Measurements from ENCODE around the gene SLC22A17. TPM values are rescaled to one million over a fixed set of nuclear protein-coding genes. Genes with fewer than 3 reads are reported as not detected.

SLC22A17 gene
- total and polyA plus RNA-seq, 2 of the 4 experiments (the other 2 are of a cell fraction): 6.6 to 36.0 TPM

DNA sequence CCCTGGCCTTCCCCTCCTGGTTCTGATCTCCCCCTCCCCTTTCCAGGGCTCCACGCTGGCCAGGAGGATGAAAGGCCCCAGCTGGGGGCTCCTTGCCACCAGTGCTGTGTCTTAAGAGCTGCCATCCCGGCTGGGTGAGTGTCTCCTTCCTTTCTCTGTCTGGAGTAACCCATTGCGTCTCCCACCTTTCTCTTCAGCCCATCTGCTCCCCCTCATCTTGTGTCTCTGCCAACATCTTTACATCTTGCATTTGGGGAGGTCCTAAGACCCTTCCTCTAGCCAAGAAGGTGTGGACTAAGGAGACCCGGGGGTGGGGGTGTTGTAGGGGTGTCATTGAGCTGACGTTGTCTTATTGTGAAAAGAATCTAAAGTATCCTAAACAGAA is 45.5 kb downstream of the SLC22A17 start:
- dilution Hi-C loops (cut with HindIII; ENCODE audit: low sequenced_read_pairs, unreplicated experiment) (no loop called here), intact Hi-C loops (cut with micrococcal nuclease) (loop anchor here (10.0 kb wide), 1 partner anchor 752 kb away; no protein-coding TSS in a partner anchor), in situ Hi-C loops (cut with MboI; ENCODE audit: low sequenced_read_pairs) (loop anchor here (10.0 to 25.0 kb wide), 4 partner anchors 192 to 1130 kb away; partner anchors contain the start of genes CBLN3, CEBPE, EMC9 and FITM1)
- H3K4me3 ChIP-seq (ENCODE audit: insufficient read depth, low read depth, low read length): peak overlapping the region; percentile 87
- peak overlapping the region; percentile 1; the same call in 1 of the 2 replicates for H2BK120ac ChIP-seq (ENCODE audit: low read depth, low read length)
- H4K20me1 ChIP-seq (ENCODE audit: insufficient read depth, low read length): peaks cover 35% of the 10 kb centered on the region
- H3K9me3 ChIP-seq (ENCODE audit: control insufficient read depth, insufficient read depth, low read length): no peaks in the 10 kb centered on the region
- peak overlapping the region; percentile 83 for H3K4ac ChIP-seq (ENCODE audit: low read depth, low read length)
- H2AK5ac ChIP-seq (ENCODE audit: low read depth, low read length): peak overlapping the region; percentile 62
- ChIA-PET POLR2A (ENCODE audit: unreplicated experiment) (interaction anchor here (0.5 to 1.2 kb wide), 5 partner anchors 14 to 818 kb away, joined by 3 to 9 read pairs (median 3); partner anchors contain the start of gene PABPN1), CTCF (interaction anchor here (1.2 kb wide), 1 partner anchor 187 kb away, joined by 4 read pairs; no protein-coding TSS in a partner anchor)
- H2AFZ ChIP-seq (replicated peaks; ENCODE audit: low read length, poor library complexity): peak overlapping the region; percentile 83
- no peak overlapping the region for H2BK20ac ChIP-seq (ENCODE audit: low read depth, low read length)
- H2AK9ac ChIP-seq (replicated peaks; ENCODE audit: low read depth, low read length, poor library complexity): peak overlapping the region; percentile 91
- DNase-seq: no peak
- peak overlapping the region; percentile 81 for H3K56ac ChIP-seq (ENCODE audit: extremely low read depth, insufficient read depth, low read length)
- H3K9me1 ChIP-seq (ENCODE audit: insufficient read depth, low read length): peaks cover 20% of the 10 kb centered on the region; the same call in 1 of the 2 replicates
- peak overlapping the region; percentile 90 to 97 for H4K8ac ChIP-seq (ENCODE audit: low read depth in 2 of 2, low read length in 2 of 2)
- no peak for ATAC-seq (ENCODE audit: low read depth)
- peak overlapping the region; percentile 92 for H3K9ac ChIP-seq (ENCODE audit: low read depth, low read length)
- H3K79me1 ChIP-seq (ENCODE audit: low read depth in 1 of 2, low read length in 2 of 2): peaks cover 20 to 57% of the 10 kb centered on the region in 2 experiments
- H2BK5ac ChIP-seq (ENCODE audit: low read depth, low read length, poor library complexity, severe bottlenecking): peak overlapping the region; percentile 86
- H3K23ac ChIP-seq (ENCODE audit: low read depth, low read length): peak overlapping the region; percentile 61; the same call in 1 of the 2 replicates
- H2BK15ac ChIP-seq (ENCODE audit: low read depth, low read length): no peak overlapping the region
- no CpG with 5 or more reads among the region's 5 CpGs for WGBS, 2 experiments (ENCODE audit: extremely low coverage in 2 of 2, insufficient read length in 1 of 2)
- H3K27ac ChIP-seq (ENCODE audit: insufficient read depth, low read length): peak overlapping the region; percentile 95
- no peak for TF ChIP-seq MAZ (IDR thresholded peaks at IDR 0.05; ENCODE audit: borderline replicate concordance, low read depth, low read length)
- no peak for TF ChIP-seq NFE2L2 (IDR thresholded peaks at IDR 0.05; ENCODE audit: low read depth, low read length)
- no peak for TF ChIP-seq MXI1 (IDR thresholded peaks at IDR 0.05; ENCODE audit: borderline replicate concordance, low read depth, low read length)
- no peak for TF ChIP-seq SMC3 (IDR thresholded peaks at IDR 0.05; ENCODE audit: low read depth, low read length)
- TF ChIP-seq CHD1 (IDR thresholded peaks at IDR 0.05; ENCODE audit: low read depth, low read length): no peak
- TF ChIP-seq, protein P1, sequence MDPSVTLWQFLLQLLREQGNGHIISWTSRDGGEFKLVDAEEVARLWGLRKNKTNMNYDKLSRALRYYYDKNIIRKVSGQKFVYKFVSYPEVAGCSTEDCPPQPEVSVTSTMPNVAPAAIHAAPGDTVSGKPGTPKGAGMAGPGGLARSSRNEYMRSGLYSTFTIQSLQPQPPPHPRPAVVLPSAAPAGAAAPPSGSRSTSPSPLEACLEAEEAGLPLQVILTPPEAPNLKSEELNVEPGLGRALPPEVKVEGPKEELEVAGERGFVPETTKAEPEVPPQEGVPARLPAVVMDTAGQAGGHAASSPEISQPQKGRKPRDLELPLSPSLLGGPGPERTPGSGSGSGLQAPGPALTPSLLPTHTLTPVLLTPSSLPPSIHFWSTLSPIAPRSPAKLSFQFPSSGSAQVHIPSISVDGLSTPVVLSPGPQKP (IDR thresholded peaks at IDR 0.05; ENCODE audit: borderline replicate concordance, low read depth, low read length): no peak
- TF ChIP-seq MAFK (IDR thresholded peaks at IDR 0.05; ENCODE audit: low read depth, low read length): no peak
- TF ChIP-seq POLR2A (IDR thresholded peaks at IDR 0.05; ENCODE audit: low read depth, low read length): no peak
- no peak for TF ChIP-seq FOS (IDR thresholded peaks at IDR 0.05; ENCODE audit: low read depth, low read length)
- TF ChIP-seq, protein P2, sequence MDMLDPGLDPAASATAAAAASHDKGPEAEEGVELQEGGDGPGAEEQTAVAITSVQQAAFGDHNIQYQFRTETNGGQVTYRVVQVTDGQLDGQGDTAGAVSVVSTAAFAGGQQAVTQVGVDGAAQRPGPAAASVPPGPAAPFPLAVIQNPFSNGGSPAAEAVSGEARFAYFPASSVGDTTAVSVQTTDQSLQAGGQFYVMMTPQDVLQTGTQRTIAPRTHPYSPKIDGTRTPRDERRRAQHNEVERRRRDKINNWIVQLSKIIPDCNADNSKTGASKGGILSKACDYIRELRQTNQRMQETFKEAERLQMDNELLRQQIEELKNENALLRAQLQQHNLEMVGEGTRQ (IDR thresholded peaks at IDR 0.05; ENCODE audit: low read depth, low read length): no peak
- TF ChIP-seq RAD21 (IDR thresholded peaks at IDR 0.05; ENCODE audit: low read length): no peak
- TF ChIP-seq RFX5 (IDR thresholded peaks at IDR 0.05; ENCODE audit: low read depth, low read length): no peak
- TF ChIP-seq BHLHE40 (IDR thresholded peaks at IDR 0.05; ENCODE audit: low read depth, low read length): no peak
- TF ChIP-seq, protein P3, sequence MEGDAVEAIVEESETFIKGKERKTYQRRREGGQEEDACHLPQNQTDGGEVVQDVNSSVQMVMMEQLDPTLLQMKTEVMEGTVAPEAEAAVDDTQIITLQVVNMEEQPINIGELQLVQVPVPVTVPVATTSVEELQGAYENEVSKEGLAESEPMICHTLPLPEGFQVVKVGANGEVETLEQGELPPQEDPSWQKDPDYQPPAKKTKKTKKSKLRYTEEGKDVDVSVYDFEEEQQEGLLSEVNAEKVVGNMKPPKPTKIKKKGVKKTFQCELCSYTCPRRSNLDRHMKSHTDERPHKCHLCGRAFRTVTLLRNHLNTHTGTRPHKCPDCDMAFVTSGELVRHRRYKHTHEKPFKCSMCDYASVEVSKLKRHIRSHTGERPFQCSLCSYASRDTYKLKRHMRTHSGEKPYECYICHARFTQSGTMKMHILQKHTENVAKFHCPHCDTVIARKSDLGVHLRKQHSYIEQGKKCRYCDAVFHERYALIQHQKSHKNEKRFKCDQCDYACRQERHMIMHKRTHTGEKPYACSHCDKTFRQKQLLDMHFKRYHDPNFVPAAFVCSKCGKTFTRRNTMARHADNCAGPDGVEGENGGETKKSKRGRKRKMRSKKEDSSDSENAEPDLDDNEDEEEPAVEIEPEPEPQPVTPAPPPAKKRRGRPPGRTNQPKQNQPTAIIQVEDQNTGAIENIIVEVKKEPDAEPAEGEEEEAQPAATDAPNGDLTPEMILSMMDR (conservative IDR thresholded peaks at IDR 0.05; ENCODE audit: low read depth, low read length): no peak
- no peak for TF ChIP-seq CEBPB (IDR thresholded peaks at IDR 0.05; ENCODE audit: low read depth, low read length)
- TF ChIP-seq RCOR1 (IDR thresholded peaks at IDR 0.05; ENCODE audit: insufficient replicate concordance, low read length): no peak
- H4K5ac ChIP-seq (ENCODE audit: low read depth, low read length): peak overlapping the region; percentile 59
- peak overlapping the region; percentile 90 for H3K14ac ChIP-seq (replicated peaks; ENCODE audit: low read depth, low read length)
- peak overlapping the region; percentile 87 for H3K4me2 ChIP-seq (ENCODE audit: low read depth, low read length)
- peaks cover 33% of the 10 kb centered on the region for H3K36me3 ChIP-seq (ENCODE audit: control insufficient read depth, insufficient read depth, low read length)
- H3K27me3 ChIP-seq (ENCODE audit: control insufficient read depth, insufficient read depth, low read length): no peaks in the 10 kb centered on the region
- H3K18ac ChIP-seq (ENCODE audit: low read depth, low read length): peak overlapping the region; percentile 45; the same call in 1 of the 2 replicates
- H3K4me1 ChIP-seq (ENCODE audit: control insufficient read depth, insufficient read depth, low read length): peaks cover 19% of the 10 kb centered on the region
- BruUV-seq (replicated peaks): no TSS peak
- H4K91ac ChIP-seq (ENCODE audit: insufficient read depth, low read depth, low read length): peak overlapping the region; percentile 81
